Body of pancreas (tissue), 4 donors: ENCODE results near the gene HIC1. TPM values are rescaled to one million over a fixed set of nuclear protein-coding genes. Genes with fewer than 3 reads are reported as not detected.

ENCODE experiments used
- ATAC-seq: fragments of 150-250 bp; one replicate; pipeline ENCODE4 v1.9.1; 2016
- DNase-seq, 4 donors: peaks; one replicate each; pipeline ENCODE4 v3.0.0-alpha.2; 2019
- H3K27ac ChIP-seq, 4 donors: fragments of 200-600 bp; sonication (generic); 1 replicate in 3 of 4; 2 replicates in 1 of 4; pipeline versions ENCODE4 v1.5.1 to v1.6.1; 2016 to 2019; ENCODE audit warnings: mild to moderate bottlenecking in 1 of 4, mixed read lengths in 1 of 4, moderate library complexity in 1 of 4
- H3K27me3 ChIP-seq, 2 donors: fragments of 200-600 bp; sonication (generic); one replicate each; pipeline ENCODE4 v1.6.0; 2016; ENCODE audit warnings: mild to moderate bottlenecking in 1 of 2
- H3K36me3 ChIP-seq, 2 donors: fragments of 200-600 bp; sonication (generic); replicated peaks in 1 of 2; 2 replicates each; pipeline ENCODE4 v1.5.1; 2016; ENCODE audit warnings: low read depth in 2 of 2; ENCODE audit not compliant: insufficient read depth in 1 of 2
- H3K4me1 ChIP-seq: fragments of 200-600 bp; sonication (generic); one replicate; pipeline ENCODE4 v1.6.0; 2016
- H3K4me3 ChIP-seq, 2 donors: fragments of 200-600 bp; sonication (generic); 1 replicate in 1 of 2; 2 replicates in 1 of 2; pipeline ENCODE4 v1.5.1; 2016 to 2019
- H3K9me3 ChIP-seq, 3 donors: fragments of 200-600 bp; sonication (generic); 1 replicate in 2 of 3; 2 replicates in 1 of 3; pipeline ENCODE4 v1.5.1; 2016
- POLR2A ChIP-seq, 3 donors: fragments of 450-650 bp; IDR thresholded peaks; one replicate each; pipeline ENCODE4 v1.6.1; 2016; ENCODE audit warnings: antibody characterized with exemption in 3 of 3, mild to moderate bottlenecking in 2 of 3
- WGBS, 2 donors: methylation state at CpG; one replicate each; pipeline ENCODE4 v1.1.5; 2017; 5-methylcytosine and 5-hydroxymethylcytosine counted together
- intact Hi-C: fragments of 100-400 bp; cut with DNase I; formaldehyde crosslinking; loops from one replicate; pipeline ENCODE4 v1.15.1; 2023
- total RNA-seq, 2 donors: library from RNA; depleted of rRNA; stranded (reverse); fragments of >200 nt; gene quantifications; one replicate each; pipeline ENCODE4 v1.1.0, GENCODE V29; 2016
- TF ChIP-seq, protein P1 (sequence below), 7 experiments: fragments of 450-650 bp in 4 of 7; fragments of 200-600 bp in 3 of 7; sonication (generic) in 3 of 7; IDR thresholded peaks; one replicate each; pipeline ENCODE4 v1.5.1; 2016 to 2019; ENCODE audit warnings: antibody characterized with exemption in 7 of 7

Gene HIC1
- total RNA-seq, 2 donors from 2014 or later = 9.6 to 18.1 TPM

DNA sequence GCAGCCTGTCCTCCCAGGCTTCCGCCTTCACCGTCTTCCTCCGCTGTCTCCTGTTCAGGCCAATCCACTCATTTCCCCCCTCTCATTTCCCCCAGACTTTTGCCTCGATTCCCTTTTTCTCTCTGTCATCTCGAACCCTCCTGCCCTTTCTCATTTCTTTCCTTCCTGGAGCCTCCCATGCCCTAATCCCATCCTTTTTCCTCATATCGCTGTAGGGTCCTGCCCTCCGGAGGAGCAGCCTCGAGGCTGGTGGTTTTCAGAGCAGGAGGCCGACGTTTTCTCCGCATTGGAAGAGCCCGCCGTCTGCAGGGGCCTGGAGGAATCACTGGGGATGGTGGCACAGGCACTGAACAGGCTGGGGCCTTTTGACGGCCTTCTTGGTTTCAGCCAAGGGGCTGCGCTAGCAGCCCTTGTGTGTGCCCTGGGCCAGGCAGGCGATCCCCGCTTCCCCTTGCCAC is 12.5 kb upstream of the HIC1 start:
- H3K36me3 ChIP-seq = peaks cover 0 to 8% of the 10 kb centered on the region in 2 donors
- intact Hi-C loops = no loop called here
- peak overlapping the region; percentile 74 to 90 (median 83) for H3K27ac ChIP-seq
- ATAC-seq (no peak), DNase-seq (no peak)
- peak overlapping the region; percentile 50 to 90 for H3K4me3 ChIP-seq
- no peaks in the 10 kb centered on the region for H3K9me3 ChIP-seq
- TF ChIP-seq POLR2A (IDR thresholded peaks at IDR 0.05) = no peak
- TF ChIP-seq, protein P1, sequence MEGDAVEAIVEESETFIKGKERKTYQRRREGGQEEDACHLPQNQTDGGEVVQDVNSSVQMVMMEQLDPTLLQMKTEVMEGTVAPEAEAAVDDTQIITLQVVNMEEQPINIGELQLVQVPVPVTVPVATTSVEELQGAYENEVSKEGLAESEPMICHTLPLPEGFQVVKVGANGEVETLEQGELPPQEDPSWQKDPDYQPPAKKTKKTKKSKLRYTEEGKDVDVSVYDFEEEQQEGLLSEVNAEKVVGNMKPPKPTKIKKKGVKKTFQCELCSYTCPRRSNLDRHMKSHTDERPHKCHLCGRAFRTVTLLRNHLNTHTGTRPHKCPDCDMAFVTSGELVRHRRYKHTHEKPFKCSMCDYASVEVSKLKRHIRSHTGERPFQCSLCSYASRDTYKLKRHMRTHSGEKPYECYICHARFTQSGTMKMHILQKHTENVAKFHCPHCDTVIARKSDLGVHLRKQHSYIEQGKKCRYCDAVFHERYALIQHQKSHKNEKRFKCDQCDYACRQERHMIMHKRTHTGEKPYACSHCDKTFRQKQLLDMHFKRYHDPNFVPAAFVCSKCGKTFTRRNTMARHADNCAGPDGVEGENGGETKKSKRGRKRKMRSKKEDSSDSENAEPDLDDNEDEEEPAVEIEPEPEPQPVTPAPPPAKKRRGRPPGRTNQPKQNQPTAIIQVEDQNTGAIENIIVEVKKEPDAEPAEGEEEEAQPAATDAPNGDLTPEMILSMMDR (IDR thresholded peaks at IDR 0.05) = no peak
- H3K4me1 ChIP-seq = peaks cover 26% of the 10 kb centered on the region
- 18 to 20% methylated on average over 17 of the region's 17 CpGs for WGBS, 2 donors
- H3K27me3 ChIP-seq = no peaks in the 10 kb centered on the region

- H3K4me1 ChIP-seq = peaks cover 26% of the 10 kb centered on the region
- no peak overlapping the region for H3K4me3 ChIP-seq
- ATAC-seq = no peak
- peaks cover 0 to 5% of the 10 kb centered on the region in 2 donors for H3K36me3 ChIP-seq
- no peak overlapping the region for H3K27ac ChIP-seq
- H3K27me3 ChIP-seq = peaks cover 0 to 1% of the 10 kb centered on the region in 2 donors
- intact Hi-C loops = no loop called here
- WGBS, 2 donors = 82 to 86% methylated on average over 5 of the region's 5 CpGs
- H3K9me3 ChIP-seq = no peaks in the 10 kb centered on the region
- TF ChIP-seq, protein P1 (IDR thresholded peaks at IDR 0.05) = no peak
- no peak for TF ChIP-seq POLR2A (IDR thresholded peaks at IDR 0.05)
- no peak for DNase-seq
Observed at GRCh38 chr17:2042933-2043332, 12.0 kb upstream of the HIC1 start.

GRCh38 chr17:2043785-2044184 is 11.1 kb upstream of the HIC1 start:
- Histone ChIP-seq H3K4me1 (peaks cover 30% of the 10 kb centered on the region), H3K9me3 (no peaks in the 10 kb centered on the region), H3K27me3 (peaks cover 0 to 4% of the 10 kb centered on the region in 2 donors), H3K36me3 (peaks cover 0 to 5% of the 10 kb centered on the region in 2 donors), H3K4me3 (no peak overlapping the region), H3K27ac (no peak overlapping the region)
- TF ChIP-seq, protein P1 (IDR thresholded peaks at IDR 0.05) = no peak
- TF ChIP-seq POLR2A (IDR thresholded peaks at IDR 0.05) = no peak
- WGBS, 2 donors = 86 to 92% methylated on average over 6 of the region's 6 CpGs
- DNase-seq (no peak), ATAC-seq (no peak)
- intact Hi-C loops = no loop called here

- no peak for TF ChIP-seq POLR2A (IDR thresholded peaks at IDR 0.05)
- TF ChIP-seq, protein P1 (IDR thresholded peaks at IDR 0.05) = no peak
- Histone ChIP-seq H3K4me3 (no peak overlapping the region), H3K27ac (no peak overlapping the region), H3K27me3 (peaks cover 0 to 4% of the 10 kb centered on the region in 2 donors), H3K36me3 (peaks cover 0 to 5% of the 10 kb centered on the region in 2 donors), H3K4me1 (peaks cover 36% of the 10 kb centered on the region), H3K9me3 (no peaks in the 10 kb centered on the region)
- ATAC-seq (no peak), DNase-seq (no peak)
- intact Hi-C loops = no loop called here
- WGBS, 2 donors = 98% methylated on average over 4 to 5 of the region's 5 CpGs
Observed at GRCh38 chr17:2044263-2044894, 10.5 kb upstream of the HIC1 start.

DNA sequence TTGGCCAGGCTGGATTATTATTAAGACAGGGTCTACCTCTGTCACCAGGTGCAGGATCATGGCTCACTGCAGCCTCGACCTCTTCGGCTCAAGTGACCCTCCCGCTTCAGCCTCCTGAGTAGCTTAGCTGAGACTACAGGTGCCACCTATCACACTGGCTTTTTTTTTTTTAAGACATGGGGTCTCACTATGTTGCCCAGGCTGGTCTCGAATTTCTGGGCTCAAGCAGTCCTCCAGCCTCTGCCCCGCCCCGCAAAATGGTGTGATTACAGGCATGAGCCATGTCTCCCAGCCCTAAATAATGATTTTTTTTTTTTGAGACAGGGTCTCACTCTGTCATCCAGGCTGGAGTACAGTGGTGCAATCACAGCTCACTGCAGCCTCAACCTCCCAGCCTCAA is 7.3 kb upstream of the HIC1 start:
- peaks cover 37% of the 10 kb centered on the region for H3K4me1 ChIP-seq
- WGBS, 2 donors = 73 to 75% methylated on average over 6 of the region's 6 CpGs

More for the DNA sequence above, 7.3 kb upstream of the HIC1 start:
- H3K27me3 ChIP-seq = peaks cover 0 to 4% of the 10 kb centered on the region in 2 donors
- H3K9me3 ChIP-seq = no peaks in the 10 kb centered on the region
- H3K4me3 ChIP-seq = no peak overlapping the region
- ATAC-seq = no peak
- DNase-seq = no peak
- TF ChIP-seq POLR2A (IDR thresholded peaks at IDR 0.05) = no peak
- no peak overlapping the region for H3K27ac ChIP-seq
- intact Hi-C loops = no loop called here
- H3K36me3 ChIP-seq = peaks cover 0 to 5% of the 10 kb centered on the region in 2 donors
